LHCN-M2 (cell line): Measurements from ENCODE around the gene RET. TPM values are rescaled to one million over a fixed set of nuclear protein-coding genes. Genes with fewer than 3 reads are reported as not detected.

Experiments
- DNase-seq: peaks from one replicate; pipeline ENCODE4 v3.0.0-alpha.2; 2012; ENCODE audit warnings: low read depth
- total RNA-seq: library from RNA; depleted of rRNA; stranded (reverse); fragments of >200 nt; gene quantifications from 2 replicates; pipeline ENCODE4 v1.2.3, GENCODE V29; 2014

The RET gene
- total RNA-seq, 1 experiment from 2014 or later = not detected

DNA sequence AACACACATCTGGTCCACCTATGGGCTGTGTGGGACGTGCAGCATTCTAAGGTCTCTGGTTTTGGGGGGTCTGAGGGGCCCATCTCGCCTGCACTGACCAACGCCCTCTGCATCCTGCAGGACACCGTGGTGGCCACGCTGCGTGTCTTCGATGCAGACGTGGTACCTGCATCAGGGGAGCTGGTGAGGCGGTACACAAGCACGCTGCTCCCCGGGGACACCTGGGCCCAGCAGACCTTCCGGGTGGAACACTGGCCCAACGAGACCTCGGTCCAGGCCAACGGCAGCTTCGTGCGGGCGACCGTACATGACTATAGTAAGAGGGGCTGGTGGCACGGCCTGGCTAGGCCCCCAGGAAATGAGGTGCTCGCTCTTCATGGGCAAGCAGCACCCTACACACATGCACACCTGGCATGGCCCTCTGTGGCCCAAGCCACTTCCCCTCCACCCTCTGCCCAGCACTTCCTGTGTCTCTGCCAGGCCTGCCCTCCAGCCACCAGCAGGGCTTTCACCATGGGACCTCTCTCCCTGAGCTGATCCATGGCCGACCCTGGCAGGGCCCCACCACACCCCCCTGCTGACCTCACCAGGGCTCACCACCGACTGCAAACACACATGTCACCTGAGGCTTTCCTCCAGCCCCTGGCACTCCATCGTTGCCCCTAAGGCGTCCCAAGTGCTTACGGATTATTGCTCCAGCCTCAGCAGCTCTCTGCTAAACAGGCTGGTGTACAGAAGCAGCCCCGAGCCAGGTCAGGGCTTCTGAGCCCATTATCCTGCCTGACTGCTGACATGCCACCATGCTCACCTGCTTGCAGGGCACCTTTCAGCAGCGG, 29.6 kb downstream of the RET start:
- DNase-seq = no peak

GRCh38 chr10:43108951-43109350, 32.1 kb downstream of the RET start:
- no peak for DNase-seq

DNA sequence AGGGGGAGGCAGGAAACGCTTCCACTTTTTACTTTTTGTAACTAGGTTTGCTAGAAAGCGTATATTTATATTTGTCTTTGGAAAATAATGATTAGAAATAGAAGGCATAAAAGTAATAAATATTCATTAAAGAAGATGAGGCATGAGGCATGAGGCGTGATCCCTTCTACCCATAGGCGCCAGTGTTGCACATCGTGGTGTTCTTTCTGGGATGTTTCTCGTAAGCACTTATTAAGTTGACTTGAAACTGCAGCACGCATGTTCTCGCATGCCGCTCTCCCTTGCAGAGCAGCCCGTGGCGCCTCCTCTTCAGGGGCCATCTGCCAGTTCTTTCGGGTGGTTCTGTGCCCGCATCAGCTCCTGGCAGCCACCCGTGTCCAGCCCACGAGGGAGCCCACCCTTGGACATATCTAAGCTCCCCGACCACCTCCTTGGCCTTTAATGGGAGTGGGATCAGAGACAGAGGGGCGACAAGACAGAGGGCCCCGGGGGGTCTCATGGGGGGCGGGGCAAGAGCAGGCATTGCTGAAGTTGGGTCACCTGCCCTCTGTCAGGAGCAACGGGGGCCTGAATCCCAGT, 32.9 kb downstream of the RET start:
- DNase-seq = no peak

DNA sequence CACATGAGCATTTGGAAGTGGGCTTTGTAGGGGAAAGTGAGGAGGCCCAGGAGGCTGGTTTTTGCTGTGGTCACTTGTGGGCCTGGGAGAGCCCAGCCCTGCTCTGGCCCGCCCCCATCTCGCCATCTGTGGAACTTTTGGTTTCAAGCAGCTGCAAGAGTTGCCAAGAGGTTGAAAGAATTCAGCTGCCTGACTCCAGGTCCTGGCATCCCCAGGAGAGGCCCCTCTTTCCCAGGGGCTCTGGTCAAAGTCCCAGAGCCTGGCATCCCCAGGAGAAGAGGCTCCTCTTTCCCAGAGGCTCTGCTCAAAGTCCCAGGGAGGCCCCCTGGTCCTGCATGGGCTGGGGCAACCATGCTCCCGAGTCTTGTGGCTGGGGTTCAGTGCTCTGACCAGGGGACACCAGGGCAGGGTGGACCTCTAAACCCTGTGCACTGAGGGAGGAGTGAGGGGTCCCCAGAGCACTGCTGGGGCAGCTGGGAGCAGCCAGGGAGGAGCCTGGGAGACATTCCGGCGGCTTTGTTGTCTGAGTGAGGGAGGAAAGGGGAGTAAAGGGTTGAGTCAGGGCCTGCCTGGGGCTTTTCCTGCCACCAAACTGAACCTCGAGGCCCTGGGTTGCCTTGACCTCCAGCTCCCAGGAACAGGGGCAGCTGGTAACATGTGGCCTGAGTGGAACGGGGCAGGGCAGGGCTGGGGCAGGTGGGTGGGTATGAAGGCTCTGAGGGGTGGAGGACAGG, 33.6 kb downstream of the RET start:
- peak; percentile 56 for DNase-seq

DNA sequence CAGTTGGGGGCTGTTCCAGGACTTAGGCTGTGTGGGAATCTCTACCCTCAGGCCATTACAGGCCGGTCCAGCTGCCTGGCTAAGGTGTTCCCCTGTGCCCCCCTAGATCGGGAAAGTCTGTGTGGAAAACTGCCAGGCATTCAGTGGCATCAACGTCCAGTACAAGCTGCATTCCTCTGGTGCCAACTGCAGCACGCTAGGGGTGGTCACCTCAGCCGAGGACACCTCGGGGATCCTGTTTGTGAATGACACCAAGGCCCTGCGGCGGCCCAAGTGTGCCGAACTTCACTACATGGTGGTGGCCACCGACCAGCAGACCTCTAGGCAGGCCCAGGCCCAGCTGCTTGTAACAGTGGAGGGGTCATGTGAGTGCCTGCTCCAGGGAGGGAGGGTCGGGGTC, 34.2 kb downstream of the RET start:
- no peak for DNase-seq

GRCh38 chr10:43111921-43112607, 35.2 kb downstream of the RET start:
- DNase-seq = no peak

DNA sequence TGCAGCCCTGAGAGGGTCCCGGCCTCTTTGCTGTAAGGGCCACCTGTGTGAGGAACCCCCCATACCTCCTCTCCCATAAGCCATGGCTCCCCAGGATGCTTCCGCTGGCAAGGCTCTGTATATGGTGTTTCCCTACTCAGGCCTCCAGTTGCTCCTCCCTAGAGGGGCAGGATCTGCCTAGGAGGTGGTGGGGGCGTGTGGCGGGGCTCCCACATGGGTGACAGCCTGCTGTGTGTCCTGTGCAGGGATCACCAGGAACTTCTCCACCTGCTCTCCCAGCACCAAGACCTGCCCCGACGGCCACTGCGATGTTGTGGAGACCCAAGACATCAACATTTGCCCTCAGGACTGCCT, 35.7 kb downstream of the RET start:
- no peak for DNase-seq

- DNase-seq = no peak
These were observed 36.6 kb downstream of the RET start for GRCh38 chr10:43113201-43114087.

- no peak for DNase-seq
These were observed 37.3 kb downstream of the RET start for GRCh38 chr10:43114088-43114742.

DNA sequence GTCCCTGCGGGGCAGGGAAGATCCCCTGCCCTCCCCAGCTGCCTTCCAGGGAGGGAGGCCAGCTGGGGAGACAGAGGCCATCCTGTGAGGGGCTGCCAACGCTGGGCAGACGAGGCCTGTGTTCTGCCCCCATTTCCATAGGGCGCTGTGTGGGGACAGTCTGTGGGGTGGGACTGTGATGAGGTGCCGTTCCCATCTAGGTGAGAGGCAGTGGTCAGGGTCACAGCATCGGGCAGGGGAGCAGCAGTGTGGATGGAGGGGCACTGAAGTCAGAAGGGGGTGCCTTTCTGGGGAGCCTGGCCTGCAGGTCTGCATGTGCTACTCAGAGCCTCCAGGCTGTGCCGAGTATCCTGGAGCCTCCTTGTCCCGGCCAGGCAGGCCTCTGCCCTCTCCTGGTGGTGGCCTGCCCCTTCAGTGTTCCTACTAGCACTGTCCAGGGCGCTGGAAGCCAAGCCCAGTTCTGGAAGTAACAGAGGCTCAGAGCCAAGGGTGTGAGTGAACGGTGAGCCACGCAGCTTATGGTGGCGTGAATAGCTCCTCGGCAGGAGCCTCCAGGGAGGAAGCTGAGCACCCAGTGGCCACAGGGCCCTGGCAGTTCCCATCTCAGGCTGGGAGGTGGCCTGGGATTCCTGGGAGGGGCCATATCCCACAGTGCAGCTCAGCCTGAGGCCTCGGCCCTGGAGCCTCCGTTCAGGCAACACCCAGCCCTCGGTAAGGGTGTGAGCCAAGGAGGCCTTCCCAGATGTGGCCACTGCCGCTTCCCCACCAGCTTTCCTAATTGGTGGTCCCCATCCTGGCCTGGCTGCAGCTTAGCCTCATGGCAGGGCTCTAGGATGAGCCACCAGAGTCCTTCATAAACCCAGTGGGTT, 38.1 kb downstream of the RET start:
- no peak for DNase-seq

- DNase-seq = no peak
These were observed 39.2 kb downstream of the RET start for GRCh38 chr10:43115881-43116595.

- DNase-seq = no peak
These were observed 39.7 kb downstream of the RET start for GRCh38 chr10:43116596-43116995.

GRCh38 chr10:43117031-43117776, 40.3 kb downstream of the RET start:
- DNase-seq = no peak

DNA sequence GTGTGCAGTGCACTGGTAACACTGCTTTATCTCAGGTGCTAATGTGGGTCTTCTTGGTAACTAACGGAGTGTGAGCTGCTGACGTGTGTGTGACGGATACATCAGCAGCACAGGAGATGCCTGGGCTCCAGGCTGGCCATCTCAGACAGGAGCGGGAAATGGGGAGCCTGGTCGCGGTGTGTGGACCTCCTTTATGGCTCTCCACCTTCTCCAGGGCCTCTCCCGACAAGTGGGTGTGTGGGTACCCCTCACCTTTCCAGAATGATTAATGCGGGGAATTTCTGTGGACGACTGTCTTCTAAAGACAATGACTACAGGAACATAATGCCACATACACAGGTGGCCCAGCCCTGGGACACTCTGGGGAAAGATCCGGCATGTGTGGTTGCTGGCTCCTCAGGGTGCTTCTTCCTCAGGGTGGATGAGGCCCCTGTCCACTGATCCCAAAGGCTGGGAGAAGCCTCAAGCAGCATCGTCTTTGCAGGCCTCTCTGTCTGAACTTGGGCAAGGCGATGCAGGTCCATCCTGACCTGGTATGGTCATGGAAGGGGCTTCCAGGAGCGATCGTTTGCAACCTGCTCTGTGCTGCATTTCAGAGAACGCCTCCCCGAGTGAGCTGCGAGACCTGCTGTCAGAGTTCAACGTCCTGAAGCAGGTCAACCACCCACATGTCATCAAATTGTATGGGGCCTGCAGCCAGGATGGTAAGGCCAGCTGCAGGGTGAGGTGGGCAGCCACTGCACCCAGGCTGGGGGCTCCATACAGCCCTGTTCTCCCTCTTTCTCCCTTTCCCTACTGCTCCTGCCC, 41.1 kb downstream of the RET start:
- no peak for DNase-seq

DNA sequence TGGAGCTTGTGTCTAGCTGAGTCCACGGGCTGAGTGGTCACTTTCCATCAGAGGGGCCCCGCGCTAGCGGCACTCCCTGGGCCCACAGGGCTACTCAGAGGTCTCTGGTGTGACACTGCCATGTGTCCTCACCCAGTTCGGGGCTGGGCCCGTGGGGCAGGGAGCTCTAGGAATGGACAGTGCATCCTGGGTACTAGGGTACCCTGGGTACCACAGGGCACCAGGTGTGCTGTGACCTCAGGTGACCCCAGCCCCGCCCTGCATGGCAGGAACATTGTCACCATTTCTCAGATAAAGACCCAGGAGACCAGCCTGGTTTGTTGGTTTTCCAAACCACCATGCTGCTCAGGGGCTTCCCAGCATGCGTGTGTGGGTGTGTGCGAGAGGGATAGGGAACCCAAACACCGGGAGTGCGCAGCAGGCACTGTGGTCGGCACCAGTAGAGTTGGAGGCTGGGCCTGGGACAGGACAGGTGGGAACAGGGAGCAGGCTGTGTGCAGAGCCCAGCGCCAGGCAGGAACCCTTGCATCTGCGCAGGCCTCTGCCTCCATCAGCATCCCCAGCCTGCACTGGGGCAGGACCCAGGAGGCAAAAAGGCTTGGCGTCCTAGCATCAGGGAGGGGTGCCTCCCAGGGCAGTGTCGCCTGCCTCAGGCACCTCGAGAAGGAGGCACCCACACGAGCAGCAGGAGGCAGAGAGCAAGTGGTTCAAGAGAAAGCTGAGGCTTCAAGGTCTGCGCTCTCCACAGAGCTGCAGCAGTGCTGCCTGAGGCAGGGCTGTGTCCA, 42.0 kb downstream of the RET start:
- DNase-seq = no peak

DNA sequence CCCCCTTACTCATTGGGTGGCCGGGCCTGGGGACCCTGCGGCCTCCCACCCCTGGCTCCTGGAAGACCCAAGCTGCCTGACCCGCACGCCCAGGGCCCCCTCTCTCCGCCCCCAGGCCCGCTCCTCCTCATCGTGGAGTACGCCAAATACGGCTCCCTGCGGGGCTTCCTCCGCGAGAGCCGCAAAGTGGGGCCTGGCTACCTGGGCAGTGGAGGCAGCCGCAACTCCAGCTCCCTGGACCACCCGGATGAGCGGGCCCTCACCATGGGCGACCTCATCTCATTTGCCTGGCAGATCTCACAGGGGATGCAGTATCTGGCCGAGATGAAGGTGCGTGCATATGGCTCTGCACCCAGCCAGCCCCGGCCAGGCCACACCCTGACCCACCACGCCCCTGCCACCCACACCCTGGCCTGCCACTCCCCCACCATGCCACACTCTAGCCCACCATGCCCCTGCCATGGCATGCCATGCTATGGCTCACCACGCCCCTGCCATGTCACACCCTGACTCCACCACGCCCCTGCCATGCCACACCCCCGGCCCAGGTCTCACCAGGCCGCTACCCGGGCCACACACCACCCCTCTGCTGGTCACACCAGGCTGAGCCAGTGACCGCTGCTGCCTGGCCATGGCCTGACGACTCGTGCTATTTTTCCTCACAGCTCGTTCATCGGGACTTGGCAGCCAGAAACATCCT, 42.7 kb downstream of the RET start:
- no peak for DNase-seq
